HL-60 (cell line): Measurements from ENCODE around the gene C22orf39.

Source experiments
- DNase-seq, 2 experiments: peaks; one replicate each; pipeline ENCODE4 v3.0.0-alpha.2; 2010 to 2020; ENCODE audit warnings: low read depth in 1 of 2, low spot score in 1 of 2
- H3K27ac ChIP-seq: fragments of 250-450 bp; sonication (Bioruptor Pico); replicated peaks from 2 replicates; pipeline ENCODE4 v1.5.1; 2020; ENCODE audit warnings: mild to moderate bottlenecking, moderate library complexity
- H3K27me3 ChIP-seq: fragments of 250-450 bp; sonication (Bioruptor Pico); 2 replicates; pipeline ENCODE4 v1.5.1; 2021; ENCODE audit warnings: mild to moderate bottlenecking, moderate library complexity; ENCODE audit not compliant: insufficient read depth, poor library complexity, severe bottlenecking
- H3K4me3 ChIP-seq: replicated peaks from 2 replicates; pipeline ENCODE4 v1.5.1; 2011; ENCODE audit warnings: mild to moderate bottlenecking, control low read depth, low read length; ENCODE audit not compliant: insufficient read depth
- CTCF ChIP-seq: IDR thresholded peaks from one replicate; pipeline ENCODE4 v1.5.1; 2011; ENCODE audit warnings: low read length, control low read depth, inconsistent platforms; ENCODE audit not compliant: insufficient read depth
- GABPA ChIP-seq: IDR thresholded peaks from 2 replicates; pipeline ENCODE4 v1.6.1; 2012; ENCODE audit warnings: low read depth
- POLR2AphosphoS5 ChIP-seq: IDR thresholded peaks from 2 replicates; pipeline ENCODE4 v1.6.1; 2012; ENCODE audit warnings: low read depth
- REST ChIP-seq: IDR thresholded peaks from 2 replicates; pipeline ENCODE4 v1.6.1; 2012; ENCODE audit warnings: low read depth; ENCODE audit not compliant: insufficient replicate concordance
- SPI1 ChIP-seq: IDR thresholded peaks from 2 replicates; pipeline ENCODE4 v1.6.1; 2012; ENCODE audit warnings: low read depth, mild to moderate bottlenecking, borderline replicate concordance

C22orf39 gene

GRCh38 chr22:19398206-19398605 lies 49.3 kb downstream of the C22orf39 start:
- TF ChIP-seq SPI1 (no peak), CTCF (no peak), REST (no peak), POLR2AphosphoS5 (no peak), GABPA (no peak)
- H3K4me3 ChIP-seq, result no peak overlapping the region
- DNase-seq, result no peak
- H3K27ac ChIP-seq, result no peak overlapping the region
- H3K27me3 ChIP-seq, result no peaks in the 10 kb centered on the region

- Histone ChIP-seq H3K27me3 (no peaks in the 10 kb centered on the region), H3K27ac (no peak overlapping the region), H3K4me3 (no peak overlapping the region)
- no peak for TF ChIP-seq POLR2AphosphoS5
- TF ChIP-seq CTCF, result no peak
- no peak for TF ChIP-seq SPI1
- no peak for DNase-seq
These were observed 49.8 kb downstream of the C22orf39 start for GRCh38 chr22:19397734-19398104.

- no peak for DNase-seq
These were observed 50.4 kb downstream of the C22orf39 start for GRCh38 chr22:19396934-19397733.

More at GRCh38 chr22:19396934-19397733, 50.4 kb downstream of the C22orf39 start:
- H3K27ac ChIP-seq, result no peak overlapping the region
- H3K27me3 ChIP-seq, result no peaks in the 10 kb centered on the region
- no peak overlapping the region for H3K4me3 ChIP-seq
- TF ChIP-seq CTCF (no peak), SPI1 (no peak), GABPA (no peak), POLR2AphosphoS5 (no peak), REST (no peak)
